ENCODE results near the gene VAV1.

DNA sequence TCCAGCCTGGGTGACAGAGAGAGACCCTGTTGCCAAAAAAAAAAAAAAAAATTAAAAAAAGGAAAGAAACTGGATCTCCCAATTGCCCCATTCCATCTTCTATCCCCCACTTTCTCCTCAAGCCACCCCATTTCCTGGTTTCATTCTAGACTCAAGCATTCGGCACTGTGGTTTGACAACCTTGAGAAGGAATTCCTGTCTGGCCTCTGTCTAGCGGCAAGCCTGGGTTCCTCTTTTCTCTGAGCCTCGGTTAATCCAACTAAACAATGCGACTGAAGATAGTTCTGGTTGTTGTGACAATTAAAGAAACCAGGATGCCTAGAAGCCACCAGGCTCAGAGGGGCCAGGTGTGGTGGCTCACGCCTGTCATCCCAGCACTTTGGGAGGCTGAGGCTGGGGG is 48.8 kb upstream of the VAV1 start:
- TF ChIP-seq, protein P1, sequence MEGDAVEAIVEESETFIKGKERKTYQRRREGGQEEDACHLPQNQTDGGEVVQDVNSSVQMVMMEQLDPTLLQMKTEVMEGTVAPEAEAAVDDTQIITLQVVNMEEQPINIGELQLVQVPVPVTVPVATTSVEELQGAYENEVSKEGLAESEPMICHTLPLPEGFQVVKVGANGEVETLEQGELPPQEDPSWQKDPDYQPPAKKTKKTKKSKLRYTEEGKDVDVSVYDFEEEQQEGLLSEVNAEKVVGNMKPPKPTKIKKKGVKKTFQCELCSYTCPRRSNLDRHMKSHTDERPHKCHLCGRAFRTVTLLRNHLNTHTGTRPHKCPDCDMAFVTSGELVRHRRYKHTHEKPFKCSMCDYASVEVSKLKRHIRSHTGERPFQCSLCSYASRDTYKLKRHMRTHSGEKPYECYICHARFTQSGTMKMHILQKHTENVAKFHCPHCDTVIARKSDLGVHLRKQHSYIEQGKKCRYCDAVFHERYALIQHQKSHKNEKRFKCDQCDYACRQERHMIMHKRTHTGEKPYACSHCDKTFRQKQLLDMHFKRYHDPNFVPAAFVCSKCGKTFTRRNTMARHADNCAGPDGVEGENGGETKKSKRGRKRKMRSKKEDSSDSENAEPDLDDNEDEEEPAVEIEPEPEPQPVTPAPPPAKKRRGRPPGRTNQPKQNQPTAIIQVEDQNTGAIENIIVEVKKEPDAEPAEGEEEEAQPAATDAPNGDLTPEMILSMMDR (IDR thresholded peaks at IDR 0.05): no peak
- TF ChIP-seq POLR2A (IDR thresholded peaks at IDR 0.05): no peak
